SK-N-SH (cell line): ENCODE measurements around the gene EFTUD2.

Experiments used
- CHD2 ChIP-seq: fragments of 150-350 bp; IDR thresholded peaks from 2 replicates; pipeline ENCODE4 v1.6.1; 2018; ENCODE audit warnings: low read length; ENCODE audit not compliant: partially characterized antibody
- EP300 ChIP-seq, 2 experiments: IDR thresholded peaks; 2 replicates each; pipeline versions ENCODE4 v1.4.0 to v1.6.1; 2012; ENCODE audit warnings: borderline replicate concordance in 1 of 2, low read depth in 1 of 2, low read length in 1 of 2
- EZH2phosphoT487 ChIP-seq: fragments of 200-600 bp; sonication (generic); IDR thresholded peaks from 2 replicates; pipeline ENCODE4 v1.6.1; 2017; ENCODE audit warnings: low read depth, mixed run types, mild to moderate bottlenecking, antibody characterized with exemption, moderate library complexity, borderline replicate concordance
- GABPA ChIP-seq: IDR thresholded peaks from 2 replicates; pipeline ENCODE4 v1.4.0; 2012; ENCODE audit warnings: low read depth, mild to moderate bottlenecking
- MXI1 ChIP-seq: IDR thresholded peaks from 2 replicates; pipeline ENCODE4 v1.6.1; 2012; ENCODE audit warnings: mild to moderate bottlenecking, low read depth, low read length, improper control_type of control experiment
- REST ChIP-seq: IDR thresholded peaks from 2 replicates; pipeline ENCODE4 v1.6.1; 2012; ENCODE audit warnings: mild to moderate bottlenecking, low read depth, low read length, moderate library complexity
- RFX5 ChIP-seq: IDR thresholded peaks from 2 replicates; pipeline ENCODE4 v1.6.1; 2012; ENCODE audit warnings: mild to moderate bottlenecking, improper control_type of control experiment, low read length
- TEAD4 ChIP-seq: IDR thresholded peaks from 2 replicates; pipeline ENCODE4 v1.4.0; 2012; ENCODE audit warnings: mild to moderate bottlenecking, borderline replicate concordance; ENCODE audit not compliant: insufficient read depth
- USF1 ChIP-seq: IDR thresholded peaks from 2 replicates; pipeline ENCODE4 v1.4.0; 2012; ENCODE audit warnings: low read depth, borderline replicate concordance
- USF2 ChIP-seq: fragments of 150-350 bp; IDR thresholded peaks from 2 replicates; pipeline ENCODE4 v1.6.1; 2017; ENCODE audit warnings: antibody characterized with exemption, low read length, low read depth, borderline replicate concordance
- TF ChIP-seq, protein P1 (sequence below): fragments of 200-600 bp; sonication (generic); IDR thresholded peaks from 2 replicates; pipeline ENCODE4 v1.6.1; 2017; ENCODE audit warnings: antibody characterized with exemption, mild to moderate bottlenecking, moderate library complexity

DNA sequence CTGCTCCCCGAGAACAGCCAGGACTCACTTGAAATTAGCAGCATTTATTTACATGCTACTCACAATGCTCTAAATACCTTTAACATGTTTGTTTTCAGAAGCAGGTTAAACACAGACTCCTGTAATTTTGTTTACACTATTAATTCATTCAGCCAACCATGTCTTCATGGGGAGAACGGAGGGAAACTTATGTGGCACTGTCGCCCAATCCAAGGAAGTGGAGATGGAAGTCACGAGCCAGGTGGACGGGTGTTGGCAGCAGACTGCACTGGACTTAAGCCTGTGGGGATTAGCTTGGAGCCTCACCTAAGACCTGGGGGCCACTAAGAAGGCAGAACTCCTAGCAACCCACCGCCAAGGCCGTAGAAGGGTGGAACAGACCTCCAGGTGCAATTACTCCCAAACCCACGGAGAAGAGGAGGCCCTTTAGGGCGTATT, 24.9 kb upstream of the EFTUD2 start:
- TF ChIP-seq USF2 (no peak), GABPA (no peak), USF1 (no peak), TEAD4 (no peak), MXI1 (no peak), CHD2 (no peak), EZH2phosphoT487 (no peak), REST (no peak), RFX5 (no peak), EP300 (IDR thresholded peaks at IDR 0.05; ENCODE audit: borderline replicate concordance in 1 of 2, low read depth in 1 of 2, low read length in 1 of 2) (no peak)
- TF ChIP-seq, protein P1, sequence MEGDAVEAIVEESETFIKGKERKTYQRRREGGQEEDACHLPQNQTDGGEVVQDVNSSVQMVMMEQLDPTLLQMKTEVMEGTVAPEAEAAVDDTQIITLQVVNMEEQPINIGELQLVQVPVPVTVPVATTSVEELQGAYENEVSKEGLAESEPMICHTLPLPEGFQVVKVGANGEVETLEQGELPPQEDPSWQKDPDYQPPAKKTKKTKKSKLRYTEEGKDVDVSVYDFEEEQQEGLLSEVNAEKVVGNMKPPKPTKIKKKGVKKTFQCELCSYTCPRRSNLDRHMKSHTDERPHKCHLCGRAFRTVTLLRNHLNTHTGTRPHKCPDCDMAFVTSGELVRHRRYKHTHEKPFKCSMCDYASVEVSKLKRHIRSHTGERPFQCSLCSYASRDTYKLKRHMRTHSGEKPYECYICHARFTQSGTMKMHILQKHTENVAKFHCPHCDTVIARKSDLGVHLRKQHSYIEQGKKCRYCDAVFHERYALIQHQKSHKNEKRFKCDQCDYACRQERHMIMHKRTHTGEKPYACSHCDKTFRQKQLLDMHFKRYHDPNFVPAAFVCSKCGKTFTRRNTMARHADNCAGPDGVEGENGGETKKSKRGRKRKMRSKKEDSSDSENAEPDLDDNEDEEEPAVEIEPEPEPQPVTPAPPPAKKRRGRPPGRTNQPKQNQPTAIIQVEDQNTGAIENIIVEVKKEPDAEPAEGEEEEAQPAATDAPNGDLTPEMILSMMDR = no peak
